Measurements from ENCODE around the gene ARHGEF4. TPM values are rescaled to one million over a fixed set of nuclear protein-coding genes. Genes with fewer than 3 reads are reported as not detected.

Gene ARHGEF4
- total RNA-seq, 1 experiment from 2014 or later: 12.6 TPM

DNA sequence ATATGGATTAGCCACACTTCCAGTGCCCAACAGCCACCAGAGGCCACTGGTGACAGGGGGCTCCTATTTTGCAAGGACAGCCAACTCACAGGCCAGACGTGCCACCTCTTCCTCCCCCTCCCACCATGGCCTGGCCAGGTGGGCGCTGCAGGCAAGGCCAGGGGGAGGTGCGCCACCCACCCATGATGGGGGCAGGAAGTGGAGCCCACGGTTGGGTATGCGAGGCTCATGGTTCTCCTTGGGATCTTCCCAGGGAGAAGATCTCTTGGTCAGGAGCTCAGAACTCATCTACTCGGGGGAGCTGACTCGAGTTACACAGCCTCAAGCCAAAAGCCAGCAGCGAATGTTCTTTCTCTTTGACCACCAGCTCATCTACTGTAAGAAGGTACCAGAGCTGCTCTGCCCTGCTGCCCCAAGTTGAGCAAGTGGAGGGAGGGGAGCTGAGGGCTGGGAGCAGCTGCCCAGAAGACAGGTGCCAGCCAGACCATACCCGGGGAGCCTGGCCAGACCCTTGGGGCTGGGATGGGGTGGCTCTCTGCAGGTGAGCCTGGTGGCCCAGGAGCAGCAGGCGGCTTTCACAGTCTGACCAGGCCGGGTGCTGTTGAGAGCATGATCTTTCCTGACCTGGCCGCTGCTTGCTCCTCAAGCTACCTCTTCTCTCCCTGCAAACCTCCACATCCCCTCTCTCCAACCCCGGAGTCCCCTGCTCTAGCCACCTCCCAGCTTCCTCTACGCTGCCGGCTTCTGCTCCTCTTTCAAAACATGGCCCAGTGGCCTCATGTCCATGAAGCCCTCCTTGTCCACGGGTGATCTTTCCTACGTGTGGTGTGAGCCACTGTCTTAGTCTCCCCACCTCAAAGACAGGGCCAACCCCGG lies 206.7 kb downstream of the ARHGEF4 start:
- no peak overlapping the region for H4K91ac ChIP-seq (ENCODE audit: insufficient read length, low read depth, low read length)
- H3T11ph ChIP-seq (ENCODE audit: low read length): no peak overlapping the region
- no peaks in the 10 kb centered on the region for H3K79me1 ChIP-seq (ENCODE audit: insufficient read depth, low read depth, low read length, poor library complexity, severe bottlenecking)
- no peak overlapping the region for H3K56ac ChIP-seq (ENCODE audit: insufficient read length, low read depth, low read length)
- no peak overlapping the region for H2BK5ac ChIP-seq (ENCODE audit: insufficient read length, low read length)
- H3K4ac ChIP-seq (ENCODE audit: low read depth, low read length): no peak overlapping the region
- H3K27ac ChIP-seq (ENCODE audit: insufficient read length, low read depth, low read length): no peak overlapping the region
- H3K9me3 Mint-ChIP-seq: no peaks in the 10 kb centered on the region
- no peak overlapping the region for H4K8ac ChIP-seq (replicated peaks; ENCODE audit: insufficient read length, low read depth, low read length)
- no peak overlapping the region for H3K18ac ChIP-seq (ENCODE audit: insufficient read length, low read depth, low read length)
- no peak overlapping the region for H2BK120ac ChIP-seq (ENCODE audit: low read depth, low read length, poor library complexity, severe bottlenecking)
- no peak overlapping the region for H2BK15ac ChIP-seq (ENCODE audit: low read depth, low read length)
- no peak overlapping the region for H2BK20ac ChIP-seq (ENCODE audit: low read depth, low read length, poor library complexity, severe bottlenecking)
- H3K4me2 ChIP-seq (ENCODE audit: insufficient read depth, insufficient read length, low read length): no peak overlapping the region
- no peak overlapping the region for H2AK5ac ChIP-seq (ENCODE audit: insufficient read length, low read length)
- no peaks in the 10 kb centered on the region; the same call in 1 of the 2 replicates for H3K27me3 Mint-ChIP-seq (ENCODE audit: low read depth)
- H3K79me2 ChIP-seq (ENCODE audit: insufficient read depth, low read length): no peaks in the 10 kb centered on the region
- H3K23me2 ChIP-seq (ENCODE audit: insufficient read length, low read depth, low read length, poor library complexity, severe bottlenecking): no peaks in the 10 kb centered on the region
- no peak overlapping the region for H2BK12ac ChIP-seq (ENCODE audit: insufficient read length, low read depth, low read length)
- H4K5ac ChIP-seq (ENCODE audit: insufficient read length, low read depth, low read length): no peak overlapping the region
- no peak overlapping the region for H3K14ac ChIP-seq (ENCODE audit: insufficient read depth, low read length)
- no peak for DNase-seq
- H2AFZ ChIP-seq (ENCODE audit: low read length): no peak overlapping the region
- H3K9me3 ChIP-seq (ENCODE audit: control insufficient read depth, low read depth, low read length): no peaks in the 10 kb centered on the region
- no peak overlapping the region for H3K9ac ChIP-seq (ENCODE audit: extremely low read depth, insufficient read length, low read length)
- TF ChIP-seq, protein P1, sequence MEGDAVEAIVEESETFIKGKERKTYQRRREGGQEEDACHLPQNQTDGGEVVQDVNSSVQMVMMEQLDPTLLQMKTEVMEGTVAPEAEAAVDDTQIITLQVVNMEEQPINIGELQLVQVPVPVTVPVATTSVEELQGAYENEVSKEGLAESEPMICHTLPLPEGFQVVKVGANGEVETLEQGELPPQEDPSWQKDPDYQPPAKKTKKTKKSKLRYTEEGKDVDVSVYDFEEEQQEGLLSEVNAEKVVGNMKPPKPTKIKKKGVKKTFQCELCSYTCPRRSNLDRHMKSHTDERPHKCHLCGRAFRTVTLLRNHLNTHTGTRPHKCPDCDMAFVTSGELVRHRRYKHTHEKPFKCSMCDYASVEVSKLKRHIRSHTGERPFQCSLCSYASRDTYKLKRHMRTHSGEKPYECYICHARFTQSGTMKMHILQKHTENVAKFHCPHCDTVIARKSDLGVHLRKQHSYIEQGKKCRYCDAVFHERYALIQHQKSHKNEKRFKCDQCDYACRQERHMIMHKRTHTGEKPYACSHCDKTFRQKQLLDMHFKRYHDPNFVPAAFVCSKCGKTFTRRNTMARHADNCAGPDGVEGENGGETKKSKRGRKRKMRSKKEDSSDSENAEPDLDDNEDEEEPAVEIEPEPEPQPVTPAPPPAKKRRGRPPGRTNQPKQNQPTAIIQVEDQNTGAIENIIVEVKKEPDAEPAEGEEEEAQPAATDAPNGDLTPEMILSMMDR (conservative IDR thresholded peaks at IDR 0.05): no peak
- H3K36me3 Mint-ChIP-seq (ENCODE audit: insufficient read depth in 1 of 3, low read depth in 3 of 3): peaks cover 3 to 19% (median 18%) of the 10 kb centered on the region in 3 experiments; a peak in 6 of 7 replicates
- no peak overlapping the region for H3K23ac ChIP-seq (ENCODE audit: insufficient read length, low read depth, low read length)
- H3K4me1 ChIP-seq (ENCODE audit: insufficient read depth, low read length): no peaks in the 10 kb centered on the region
- H3K4me1 Mint-ChIP-seq: peaks cover 9% of the 10 kb centered on the region in 2 experiments
- H4K20me1 ChIP-seq (ENCODE audit: control insufficient read depth, insufficient read depth, insufficient read length): peaks cover 2% of the 10 kb centered on the region
- WGBS (ENCODE audit: extremely low coverage, insufficient read length, low lambda C conversion rate): no CpG with 5 or more reads among the region's 18 CpGs
- no peak overlapping the region for H3K4me3 Mint-ChIP-seq
- no peaks in the 10 kb centered on the region for H3K27me3 ChIP-seq (ENCODE audit: insufficient read depth, low read length)
- H3K27ac Mint-ChIP-seq: peak overlapping the region in 2 of 3 experiments; percentile 49 to 73; a peak in 2 of 7 replicates
